Thyroid gland (tissue), 4 donors: ENCODE results near the gene PTGR3.

Experiments
- POLR2A ChIP-seq, 2 donors: fragments of 450-650 bp; IDR thresholded peaks; one replicate each; pipeline ENCODE4 v1.6.1; 2017; ENCODE audit warnings: antibody characterized with exemption in 2 of 2, mild to moderate bottlenecking in 2 of 2, moderate library complexity in 1 of 2
- TF ChIP-seq, protein P1 (sequence below), 6 experiments: fragments of 200-600 bp in 3 of 6; fragments of 450-650 bp in 3 of 6; sonication (generic) in 3 of 6; IDR thresholded peaks; one replicate each; pipeline ENCODE4 v1.5.1; 2016 to 2019; ENCODE audit warnings: antibody characterized with exemption in 6 of 6, mild to moderate bottlenecking in 2 of 6, inconsistent platforms in 1 of 6, moderate library complexity in 1 of 6

DNA sequence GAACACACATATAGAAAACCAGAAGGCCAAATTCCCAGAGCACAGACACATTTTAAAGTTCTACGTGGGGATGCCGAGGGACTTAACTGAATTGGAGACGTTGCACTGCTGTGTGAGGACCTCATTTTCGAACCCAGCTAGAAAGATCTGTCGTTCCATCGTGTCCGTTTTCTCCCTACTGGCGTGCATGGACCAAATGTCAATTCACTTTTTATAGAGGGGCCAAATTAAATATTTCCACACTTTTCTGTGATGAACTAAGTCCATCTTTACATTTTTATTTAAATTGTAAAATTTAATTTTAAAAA is 966 bp upstream of the PTGR3 start:
- TF ChIP-seq, protein P1, sequence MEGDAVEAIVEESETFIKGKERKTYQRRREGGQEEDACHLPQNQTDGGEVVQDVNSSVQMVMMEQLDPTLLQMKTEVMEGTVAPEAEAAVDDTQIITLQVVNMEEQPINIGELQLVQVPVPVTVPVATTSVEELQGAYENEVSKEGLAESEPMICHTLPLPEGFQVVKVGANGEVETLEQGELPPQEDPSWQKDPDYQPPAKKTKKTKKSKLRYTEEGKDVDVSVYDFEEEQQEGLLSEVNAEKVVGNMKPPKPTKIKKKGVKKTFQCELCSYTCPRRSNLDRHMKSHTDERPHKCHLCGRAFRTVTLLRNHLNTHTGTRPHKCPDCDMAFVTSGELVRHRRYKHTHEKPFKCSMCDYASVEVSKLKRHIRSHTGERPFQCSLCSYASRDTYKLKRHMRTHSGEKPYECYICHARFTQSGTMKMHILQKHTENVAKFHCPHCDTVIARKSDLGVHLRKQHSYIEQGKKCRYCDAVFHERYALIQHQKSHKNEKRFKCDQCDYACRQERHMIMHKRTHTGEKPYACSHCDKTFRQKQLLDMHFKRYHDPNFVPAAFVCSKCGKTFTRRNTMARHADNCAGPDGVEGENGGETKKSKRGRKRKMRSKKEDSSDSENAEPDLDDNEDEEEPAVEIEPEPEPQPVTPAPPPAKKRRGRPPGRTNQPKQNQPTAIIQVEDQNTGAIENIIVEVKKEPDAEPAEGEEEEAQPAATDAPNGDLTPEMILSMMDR (IDR thresholded peaks at IDR 0.05): no peak
- TF ChIP-seq POLR2A (IDR thresholded peaks at IDR 0.05): no peak
